GM18909 (cell line): ENCODE results near the gene PYROXD2.
A peak's percentile ranks its signal among the peaks of the same experiment; 100 is the strongest.

ENCODE experiments used
- ATAC-seq: cut with Tn5 transposase; IDR thresholded peaks from one replicate; pipeline ENCODE4 v1.9.1; 2021; ENCODE audit warnings: mild to moderate bottlenecking; ENCODE audit not compliant: unreplicated experiment, poor library complexity

PYROXD2 gene

GRCh38 chr10:98340261-98340939 is 74.6 kb downstream of the PYROXD2 start:
- ATAC-seq, result peak; percentile 40

GRCh38 chr10:98339799-98340198 is 75.2 kb downstream of the PYROXD2 start:
- peak; percentile 92 for ATAC-seq

GRCh38 chr10:98338896-98339295 is 76.1 kb downstream of the PYROXD2 start:
- no peak for ATAC-seq

GRCh38 chr10:98338318-98338717 is 76.7 kb downstream of the PYROXD2 start:
- no peak for ATAC-seq

- no peak for ATAC-seq
Measured at GRCh38 chr10:98337484-98337883, 77.5 kb downstream of the PYROXD2 start.
